NCI-H1105 treated with DMSO at 0.1 percent for 48 hours (cell line): ENCODE data around the gene VSTM5.

Source experiments
- DNase-seq: peaks from one replicate; lab custom pipeline; 2025; lab: John Stamatoyannopoulos, UW

The VSTM5 gene

DNA sequence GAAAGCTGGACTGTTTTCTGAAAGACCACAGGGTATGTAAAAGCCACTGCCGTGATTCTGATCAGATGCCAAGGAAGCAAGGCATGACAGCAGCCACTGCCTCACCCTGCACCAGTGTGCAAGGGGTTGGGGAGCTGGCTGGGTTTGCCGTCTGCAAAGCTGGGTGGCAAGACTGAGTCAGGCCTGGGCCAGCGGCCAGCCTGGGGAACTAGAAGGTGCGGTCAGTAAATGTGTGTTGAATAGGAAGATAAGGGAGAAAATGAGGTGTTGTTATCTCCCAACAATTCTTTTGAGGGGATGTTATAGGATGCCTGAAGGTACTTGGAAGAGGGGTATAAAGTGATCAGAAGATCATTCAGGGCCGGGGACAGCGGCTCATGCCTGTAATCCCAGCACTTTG is 8.0 kb downstream of the VSTM5 start:
- no peak for DNase-seq

- no peak for DNase-seq
Observed at GRCh38 chr11:93842034-93842433, 8.4 kb downstream of the VSTM5 start.

DNA sequence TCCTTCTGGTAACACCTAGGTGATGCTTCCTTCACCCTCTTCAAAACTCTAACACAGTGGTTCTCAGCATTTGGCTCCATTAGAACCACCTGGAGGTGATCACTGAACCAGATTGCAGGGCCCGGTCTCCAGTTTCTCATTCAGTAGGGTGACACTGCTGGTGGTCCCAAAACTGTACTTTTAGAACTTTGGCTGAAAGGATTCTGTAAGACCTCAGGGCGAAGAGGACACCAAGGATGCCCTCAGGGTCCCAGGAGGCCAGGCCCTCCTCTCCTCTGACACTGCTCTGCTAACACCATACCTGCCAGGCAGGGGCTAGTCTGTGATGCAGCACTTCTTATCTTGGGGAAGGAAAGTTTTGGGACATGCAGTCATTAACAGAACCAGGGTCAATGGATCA is 9.0 kb downstream of the VSTM5 start:
- DNase-seq, result no peak

DNA sequence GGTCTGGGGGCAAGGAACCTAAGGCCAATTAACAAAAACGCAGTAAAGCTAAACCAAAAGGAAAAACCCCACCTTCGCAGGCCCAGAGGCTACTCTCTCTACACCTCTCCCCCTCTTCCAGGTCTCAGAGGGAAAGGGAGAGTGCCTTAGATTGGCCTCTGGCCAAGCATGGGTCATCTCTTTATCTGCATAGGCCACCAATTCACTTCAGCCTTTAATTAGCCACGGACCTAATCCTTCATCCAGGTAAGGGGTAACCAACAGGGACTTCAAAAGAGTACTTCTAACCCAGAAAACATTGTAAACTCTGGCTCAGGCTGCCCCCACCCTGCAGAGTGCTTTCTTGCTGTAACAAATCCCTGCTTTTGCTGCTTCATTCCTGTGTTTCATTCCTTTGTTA is 9.4 kb downstream of the VSTM5 start:
- no peak for DNase-seq

- DNase-seq, result no peak
Observed at GRCh38 chr11:93840180-93840579, 10.2 kb downstream of the VSTM5 start.

- no peak for DNase-seq
Observed at GRCh38 chr11:93838967-93839366, 11.5 kb downstream of the VSTM5 start.

GRCh38 chr11:93832780-93833179 is 17.6 kb downstream of the VSTM5 start:
- no peak for DNase-seq

GRCh38 chr11:93831343-93832127 is 18.9 kb downstream of the VSTM5 start:
- DNase-seq, result no peak

DNA sequence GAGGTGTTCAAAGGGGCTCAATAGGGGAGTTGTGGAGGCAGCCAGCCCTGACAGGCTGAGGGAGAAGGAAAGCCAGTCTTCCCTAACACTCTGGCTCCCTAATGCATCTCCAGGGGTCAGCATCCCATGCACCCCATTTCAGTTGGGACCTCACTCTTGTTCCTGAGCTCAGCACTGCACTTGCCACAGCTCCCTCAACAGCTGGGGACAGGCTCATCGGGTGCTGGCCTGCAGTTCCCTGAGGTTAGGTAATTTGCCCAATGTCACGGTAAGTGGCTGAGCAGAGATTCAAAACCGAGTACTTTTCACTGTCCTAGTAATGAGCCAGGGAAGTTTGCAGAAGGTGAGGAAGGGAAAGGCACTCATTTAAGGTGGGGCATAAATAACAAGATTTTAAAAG is 20.8 kb downstream of the VSTM5 start:
- no peak for DNase-seq

DNA sequence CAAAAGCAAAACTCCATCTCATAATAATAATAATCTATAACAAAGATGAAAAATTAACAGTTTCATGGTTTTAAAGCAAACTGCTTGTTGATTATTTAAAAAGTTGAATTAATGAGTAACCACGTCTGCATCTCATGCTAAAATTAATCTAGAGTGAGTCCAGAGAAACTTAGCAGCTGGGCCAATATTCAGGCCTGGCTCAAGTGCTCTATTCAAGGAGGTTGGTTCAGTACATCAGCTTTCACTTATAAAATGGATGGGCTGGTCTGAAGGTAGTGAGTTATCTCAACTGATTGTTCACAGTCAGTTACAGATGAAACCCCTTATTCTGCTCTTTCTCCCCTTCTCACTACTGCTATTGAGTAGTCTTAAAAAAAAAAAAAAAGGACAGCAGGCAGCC is 23.1 kb downstream of the VSTM5 start:
- no peak for DNase-seq

GRCh38 chr11:93823210-93823609 is 27.2 kb downstream of the VSTM5 start:
- no peak for DNase-seq

GRCh38 chr11:93822359-93822758 is 28.1 kb downstream of the VSTM5 start:
- no peak for DNase-seq

GRCh38 chr11:93821617-93822016 is 28.8 kb downstream of the VSTM5 start:
- DNase-seq, result no peak

DNA sequence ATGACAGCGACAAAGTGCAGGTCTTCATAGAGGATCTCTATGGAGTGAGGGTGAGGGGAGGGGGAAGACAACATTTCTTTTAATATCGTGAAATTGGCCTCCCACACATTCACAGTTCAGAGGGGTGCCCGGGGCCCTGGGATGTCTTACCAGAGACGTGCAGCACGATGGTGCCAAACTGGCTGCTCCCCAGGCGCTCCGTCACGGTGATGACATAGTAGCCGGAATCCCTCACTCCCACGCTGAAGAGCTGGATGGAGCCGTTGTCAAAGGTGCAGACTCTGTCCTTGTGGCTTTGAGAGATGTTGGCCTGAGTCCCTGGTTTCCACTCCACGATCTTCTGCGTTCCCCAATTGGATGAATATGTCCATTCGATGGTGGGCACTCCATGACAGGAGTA is 29.6 kb downstream of the VSTM5 start:
- DNase-seq, result no peak

DNA sequence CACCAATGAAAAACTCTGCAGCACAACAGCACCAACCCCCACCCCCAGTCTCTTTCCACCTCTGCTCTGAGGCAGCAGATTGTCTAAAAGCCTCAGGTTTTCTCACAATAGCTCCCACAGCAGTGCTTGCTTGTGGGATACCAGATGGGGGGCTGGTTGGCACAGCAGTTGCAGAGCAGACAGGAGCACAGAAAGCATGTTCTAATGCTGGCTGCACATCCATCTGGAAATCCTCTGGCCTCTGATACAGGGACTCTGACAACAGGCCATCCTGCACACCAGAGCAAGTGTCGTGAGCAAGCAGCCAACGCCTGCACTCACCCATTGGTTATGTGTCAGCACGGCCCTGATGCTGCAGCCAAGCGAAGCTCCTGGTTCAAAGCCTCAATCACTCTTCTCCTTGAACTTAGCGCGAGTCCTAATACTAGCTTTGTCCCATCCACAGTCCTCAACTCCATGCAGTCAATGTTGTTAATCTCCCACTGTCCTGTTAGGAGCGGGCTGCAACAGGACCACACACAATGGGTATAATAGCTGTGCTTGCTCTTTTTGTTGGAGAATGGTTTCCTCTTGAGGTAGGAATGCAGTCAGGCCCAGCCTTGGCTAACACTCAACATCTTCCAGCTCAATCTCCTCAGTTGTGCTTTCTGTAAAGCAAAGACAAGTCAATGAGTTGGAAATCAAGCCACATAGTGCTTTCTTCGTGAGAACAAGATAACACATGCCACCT is 30.3 kb downstream of the VSTM5 start:
- no peak for DNase-seq

GRCh38 chr11:93817426-93818348 is 32.7 kb downstream of the VSTM5 start:
- DNase-seq, result no peak

DNA sequence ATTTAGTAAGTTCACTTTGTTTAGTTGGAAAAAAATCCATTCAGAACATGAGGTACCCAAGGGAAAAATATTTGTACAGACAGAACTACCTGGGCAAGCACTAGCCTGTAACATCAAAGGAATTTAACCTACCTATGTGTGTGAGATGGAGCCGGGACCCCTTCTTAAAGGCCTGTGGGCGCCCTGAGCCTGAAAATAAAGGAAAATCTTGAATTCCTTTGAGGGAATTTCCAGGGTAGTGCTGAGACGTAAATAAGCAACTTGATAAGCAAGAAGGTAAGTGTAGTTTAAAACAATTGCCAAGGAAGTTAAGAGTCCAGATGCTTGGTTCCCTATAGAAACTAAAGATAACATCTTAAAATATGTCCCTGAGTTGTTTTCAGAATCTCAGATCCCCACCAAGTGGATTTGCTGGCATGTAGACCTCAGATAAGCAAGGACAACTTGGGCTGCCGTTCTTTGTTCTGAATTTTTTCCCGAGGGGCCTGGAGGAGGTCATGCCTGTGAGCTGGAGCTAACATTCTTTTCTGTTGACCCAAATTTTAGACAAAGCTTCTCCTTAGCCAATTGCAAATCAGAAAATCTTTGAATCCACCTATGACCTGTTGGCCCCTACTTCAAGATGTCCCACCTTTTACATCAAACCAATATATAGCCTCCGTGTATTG is 35.3 kb downstream of the VSTM5 start:
- DNase-seq, result no peak

GRCh38 chr11:93813974-93814373 is 36.4 kb downstream of the VSTM5 start:
- DNase-seq, result no peak

DNA sequence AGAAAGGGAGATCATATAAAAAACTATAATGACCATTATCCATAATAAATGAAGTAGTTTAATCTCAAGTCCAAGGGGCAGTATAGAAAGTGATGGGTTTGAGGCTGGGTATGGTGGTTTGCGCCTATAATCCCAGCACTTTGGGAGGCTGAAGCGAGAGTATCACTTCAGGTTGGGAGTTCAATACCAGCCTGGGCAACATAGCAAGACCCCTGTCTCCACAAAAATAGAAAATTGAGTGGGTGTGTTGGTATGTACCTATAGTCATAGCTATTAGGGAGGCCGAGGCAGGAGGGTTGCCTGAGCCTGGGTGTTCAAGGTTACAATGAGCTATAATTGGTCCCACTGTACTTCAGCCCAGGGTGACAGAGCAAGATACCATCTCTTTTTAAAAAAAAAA is 42.4 kb downstream of the VSTM5 start:
- no peak for DNase-seq

DNA sequence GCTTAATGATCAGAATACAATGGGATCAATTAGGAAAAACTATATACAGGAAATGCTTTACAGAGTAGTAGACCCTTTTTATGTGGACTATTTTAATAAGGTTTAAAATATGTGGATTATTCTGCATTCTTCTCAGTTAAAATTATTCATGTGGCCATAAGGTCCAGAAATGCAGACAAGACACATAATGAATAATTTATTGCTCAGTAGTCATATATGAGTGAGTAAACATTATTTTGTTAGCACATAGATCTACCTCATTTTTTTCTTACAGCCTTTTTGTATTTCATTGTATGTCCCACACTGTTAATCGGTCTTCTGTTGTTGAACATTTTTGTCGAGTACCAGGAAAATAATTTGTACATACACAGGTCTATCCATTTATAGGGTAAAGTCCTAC is 45.5 kb downstream of the VSTM5 start:
- no peak for DNase-seq

GRCh38 chr11:93801366-93801765 is 49.1 kb downstream of the VSTM5 start:
- DNase-seq, result no peak
